HEK293 (cell line): ENCODE results near the gene PARP2.

ENCODE experiments used
- BCL11B ChIP-seq: fragments of 450-650 bp; formaldehyde crosslinking; IDR thresholded peaks from 2 replicates; pipeline ENCODE4 v1.5.1; 2016; ENCODE audit warnings: low read depth, missing biosample characterization, missing genetic modification characterization
- IKZF3 ChIP-seq: fragments of 450-650 bp; IDR thresholded peaks from 2 replicates; pipeline ENCODE4 v1.5.0; 2018; ENCODE audit warnings: missing biosample characterization, mild to moderate bottlenecking, missing genetic modification characterization, moderate library complexity
- KLF1 ChIP-seq: fragments of 450-650 bp; formaldehyde crosslinking; IDR thresholded peaks from 2 replicates; pipeline ENCODE4 v1.5.1; 2016; ENCODE audit warnings: missing biosample characterization, missing genetic modification characterization
- KLF16 ChIP-seq: fragments of 450-650 bp; formaldehyde crosslinking; IDR thresholded peaks from 2 replicates; pipeline ENCODE4 v1.5.1; 2017; ENCODE audit warnings: missing biosample characterization, missing genetic modification characterization
- KLF7 ChIP-seq: fragments of 450-650 bp; formaldehyde crosslinking; IDR thresholded peaks from 2 replicates; pipeline ENCODE4 v1.5.1; 2016; ENCODE audit warnings: missing biosample characterization, missing genetic modification characterization, borderline replicate concordance
- ZNF133 ChIP-seq: fragments of 450-650 bp; formaldehyde crosslinking; IDR thresholded peaks from 2 replicates; pipeline ENCODE4 v1.5.1; 2016; ENCODE audit warnings: missing biosample characterization, missing genetic modification characterization
- ZNF184 ChIP-seq: fragments of 450-650 bp; IDR thresholded peaks from 2 replicates; pipeline ENCODE4 v1.5.1; 2018; ENCODE audit warnings: missing biosample characterization, mild to moderate bottlenecking, missing genetic modification characterization
- ZNF202 ChIP-seq: fragments of 450-650 bp; formaldehyde crosslinking; IDR thresholded peaks from 2 replicates; pipeline ENCODE4 v1.5.1; 2016; ENCODE audit warnings: missing biosample characterization, missing genetic modification characterization, borderline replicate concordance
- ZNF274 ChIP-seq, 2 experiments: fragments of 200-500 bp in 1 of 2; fragments of 450-650 bp in 1 of 2; sonication (Bioruptor generic) in 1 of 2; formaldehyde crosslinking in 1 of 2; IDR thresholded peaks; 2 replicates each; pipeline versions ENCODE4 v1.5.1 to v1.6.1; 2014 to 2016; ENCODE audit warnings: borderline replicate concordance in 1 of 2, inconsistent platforms in 1 of 2, low read length in 1 of 2, missing biosample characterization in 1 of 2, missing genetic modification characterization in 1 of 2
- ZNF473 ChIP-seq: fragments of 450-650 bp; formaldehyde crosslinking; IDR thresholded peaks from 2 replicates; pipeline ENCODE4 v1.5.1; 2017; ENCODE audit warnings: missing biosample characterization, missing genetic modification characterization
- ZNF76 ChIP-seq: fragments of 450-650 bp; formaldehyde crosslinking; IDR thresholded peaks from 2 replicates; pipeline ENCODE4; 2016; ENCODE audit warnings: low read depth, missing biosample characterization, missing genetic modification characterization, borderline replicate concordance
- ZNF792 ChIP-seq: fragments of 450-650 bp; formaldehyde crosslinking; IDR thresholded peaks from 2 replicates; pipeline ENCODE4 v1.5.1; 2016; ENCODE audit warnings: missing biosample characterization, missing genetic modification characterization
- TF ChIP-seq, protein P1 (sequence below): fragments of 450-650 bp; formaldehyde crosslinking; IDR thresholded peaks from 2 replicates; pipeline ENCODE4 v1.5.1; 2017; ENCODE audit warnings: missing biosample characterization, missing genetic modification characterization
- TF ChIP-seq, protein P2 (sequence below): fragments of 450-650 bp; formaldehyde crosslinking; IDR thresholded peaks from 2 replicates; pipeline ENCODE4 v1.5.1; 2017; ENCODE audit warnings: missing biosample characterization, missing genetic modification characterization
- TF ChIP-seq, protein P3 (sequence below): fragments of 450-650 bp; formaldehyde crosslinking; IDR thresholded peaks from 2 replicates; pipeline ENCODE4 v1.5.1; 2017; ENCODE audit warnings: missing biosample characterization, missing genetic modification characterization
- TF ChIP-seq, protein P4 (sequence below): fragments of 450-650 bp; formaldehyde crosslinking; IDR thresholded peaks from 2 replicates; pipeline ENCODE4 v1.5.1; 2016; ENCODE audit warnings: missing biosample characterization, missing genetic modification characterization
- TF ChIP-seq, protein P5 (sequence below): sonication (generic); formaldehyde crosslinking; IDR thresholded peaks from 2 replicates; pipeline ENCODE4 v1.8.1; 2022; ENCODE audit warnings: mild to moderate bottlenecking, moderate library complexity, missing genetic modification reagents
- TF ChIP-seq, protein P6 (sequence below): fragments of 450-650 bp; formaldehyde crosslinking; conservative IDR thresholded peaks from 2 replicates; pipeline ENCODE4 v1.5.1; 2016; ENCODE audit warnings: low read depth, missing biosample characterization, missing genetic modification characterization
- TF ChIP-seq, protein P7 (sequence below): fragments of 450-650 bp; formaldehyde crosslinking; IDR thresholded peaks from 2 replicates; pipeline ENCODE4 v1.5.1; 2016; ENCODE audit warnings: missing biosample characterization, missing genetic modification characterization
- TF ChIP-seq, protein P8 (sequence below): fragments of 450-650 bp; formaldehyde crosslinking; IDR thresholded peaks from 2 replicates; pipeline ENCODE4 v1.5.1; 2017; ENCODE audit warnings: missing biosample characterization, missing genetic modification characterization

PARP2 gene

DNA sequence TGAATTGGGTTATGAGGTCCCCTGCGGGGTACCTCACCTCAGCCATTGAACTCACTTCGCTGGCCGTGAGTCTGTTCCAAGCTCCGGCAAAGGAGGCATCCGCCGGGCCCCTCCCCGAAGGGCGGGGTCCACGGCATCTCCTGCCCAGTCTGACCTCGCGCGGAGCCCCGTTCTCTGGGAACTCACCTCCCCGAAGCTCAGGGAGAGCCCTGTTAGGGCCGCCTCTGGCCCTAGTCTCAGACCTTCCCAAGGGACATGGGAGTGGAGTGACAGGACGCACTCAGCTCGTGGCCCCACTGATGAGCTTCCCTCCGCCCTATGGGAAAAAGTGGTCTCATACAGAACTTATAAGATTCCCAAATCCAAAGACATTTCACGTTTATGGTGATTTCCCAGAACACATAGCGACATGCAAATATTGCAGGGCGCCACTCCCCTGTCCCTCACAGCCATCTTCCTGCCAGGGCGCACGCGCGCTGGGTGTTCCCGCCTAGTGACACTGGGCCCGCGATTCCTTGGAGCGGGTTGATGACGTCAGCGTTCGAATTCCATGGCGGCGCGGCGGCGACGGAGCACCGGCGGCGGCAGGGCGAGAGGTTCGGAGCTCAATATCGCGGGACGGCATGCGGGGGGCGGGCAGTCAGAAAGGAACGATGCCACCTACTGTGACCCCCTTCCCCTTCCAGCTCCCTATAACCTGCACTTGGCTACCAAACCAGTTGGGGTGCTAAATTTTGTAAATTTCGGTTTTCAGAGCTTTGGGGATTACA is at the start of gene PARP2 (continued):
- TF ChIP-seq, protein P1, sequence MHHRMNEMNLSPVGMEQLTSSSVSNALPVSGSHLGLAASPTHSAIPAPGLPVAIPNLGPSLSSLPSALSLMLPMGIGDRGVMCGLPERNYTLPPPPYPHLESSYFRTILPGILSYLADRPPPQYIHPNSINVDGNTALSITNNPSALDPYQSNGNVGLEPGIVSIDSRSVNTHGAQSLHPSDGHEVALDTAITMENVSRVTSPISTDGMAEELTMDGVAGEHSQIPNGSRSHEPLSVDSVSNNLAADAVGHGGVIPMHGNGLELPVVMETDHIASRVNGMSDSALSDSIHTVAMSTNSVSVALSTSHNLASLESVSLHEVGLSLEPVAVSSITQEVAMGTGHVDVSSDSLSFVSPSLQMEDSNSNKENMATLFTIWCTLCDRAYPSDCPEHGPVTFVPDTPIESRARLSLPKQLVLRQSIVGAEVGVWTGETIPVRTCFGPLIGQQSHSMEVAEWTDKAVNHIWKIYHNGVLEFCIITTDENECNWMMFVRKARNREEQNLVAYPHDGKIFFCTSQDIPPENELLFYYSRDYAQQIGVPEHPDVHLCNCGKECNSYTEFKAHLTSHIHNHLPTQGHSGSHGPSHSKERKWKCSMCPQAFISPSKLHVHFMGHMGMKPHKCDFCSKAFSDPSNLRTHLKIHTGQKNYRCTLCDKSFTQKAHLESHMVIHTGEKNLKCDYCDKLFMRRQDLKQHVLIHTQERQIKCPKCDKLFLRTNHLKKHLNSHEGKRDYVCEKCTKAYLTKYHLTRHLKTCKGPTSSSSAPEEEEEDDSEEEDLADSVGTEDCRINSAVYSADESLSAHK (tag by site-specific recombination): no peak
- TF ChIP-seq ZNF184 (tag by site-specific recombination) (peak; percentile 47; the same call in 1 of the 2 replicates), BCL11B (tag by site-specific recombination) (peak; percentile 99), KLF7 (tag by site-specific recombination) (peak; percentile 1; the same call in 1 of the 2 replicates), KLF16 (tag by site-specific recombination) (peak; percentile 47; the same call in 1 of the 2 replicates), ZNF792 (tag by site-specific recombination) (no peak), ZNF202 (tag by site-specific recombination) (no peak), IKZF3 (peak; percentile 100), KLF1 (tag by site-specific recombination) (peak; percentile 80; the same call in 1 of the 2 replicates), ZNF76 (tag by site-specific recombination) (peak; percentile 98), ZNF473 (no peak), ZNF274 (IDR thresholded peaks at IDR 0.05; ENCODE audit: low read length) (no peak), ZNF274 (tag by site-specific recombination; IDR thresholded peaks at IDR 0.05; ENCODE audit: borderline replicate concordance) (no peak), ZNF133 (tag by site-specific recombination) (no peak)
- TF ChIP-seq, protein P2, sequence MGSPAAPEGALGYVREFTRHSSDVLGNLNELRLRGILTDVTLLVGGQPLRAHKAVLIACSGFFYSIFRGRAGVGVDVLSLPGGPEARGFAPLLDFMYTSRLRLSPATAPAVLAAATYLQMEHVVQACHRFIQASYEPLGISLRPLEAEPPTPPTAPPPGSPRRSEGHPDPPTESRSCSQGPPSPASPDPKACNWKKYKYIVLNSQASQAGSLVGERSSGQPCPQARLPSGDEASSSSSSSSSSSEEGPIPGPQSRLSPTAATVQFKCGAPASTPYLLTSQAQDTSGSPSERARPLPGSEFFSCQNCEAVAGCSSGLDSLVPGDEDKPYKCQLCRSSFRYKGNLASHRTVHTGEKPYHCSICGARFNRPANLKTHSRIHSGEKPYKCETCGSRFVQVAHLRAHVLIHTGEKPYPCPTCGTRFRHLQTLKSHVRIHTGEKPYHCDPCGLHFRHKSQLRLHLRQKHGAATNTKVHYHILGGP (tag by site-specific recombination): no peak
- TF ChIP-seq, protein P3, sequence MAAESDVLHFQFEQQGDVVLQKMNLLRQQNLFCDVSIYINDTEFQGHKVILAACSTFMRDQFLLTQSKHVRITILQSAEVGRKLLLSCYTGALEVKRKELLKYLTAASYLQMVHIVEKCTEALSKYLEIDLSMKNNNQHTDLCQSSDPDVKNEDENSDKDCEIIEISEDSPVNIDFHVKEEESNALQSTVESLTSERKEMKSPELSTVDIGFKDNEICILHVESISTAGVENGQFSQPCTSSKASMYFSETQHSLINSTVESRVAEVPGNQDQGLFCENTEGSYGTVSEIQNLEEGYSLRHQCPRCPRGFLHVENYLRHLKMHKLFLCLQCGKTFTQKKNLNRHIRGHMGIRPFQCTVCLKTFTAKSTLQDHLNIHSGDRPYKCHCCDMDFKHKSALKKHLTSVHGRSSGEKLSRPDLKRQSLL: 0 out of 2 replicates have a peak, but pooled peaks have one; percentile 25
- TF ChIP-seq, protein P4, sequence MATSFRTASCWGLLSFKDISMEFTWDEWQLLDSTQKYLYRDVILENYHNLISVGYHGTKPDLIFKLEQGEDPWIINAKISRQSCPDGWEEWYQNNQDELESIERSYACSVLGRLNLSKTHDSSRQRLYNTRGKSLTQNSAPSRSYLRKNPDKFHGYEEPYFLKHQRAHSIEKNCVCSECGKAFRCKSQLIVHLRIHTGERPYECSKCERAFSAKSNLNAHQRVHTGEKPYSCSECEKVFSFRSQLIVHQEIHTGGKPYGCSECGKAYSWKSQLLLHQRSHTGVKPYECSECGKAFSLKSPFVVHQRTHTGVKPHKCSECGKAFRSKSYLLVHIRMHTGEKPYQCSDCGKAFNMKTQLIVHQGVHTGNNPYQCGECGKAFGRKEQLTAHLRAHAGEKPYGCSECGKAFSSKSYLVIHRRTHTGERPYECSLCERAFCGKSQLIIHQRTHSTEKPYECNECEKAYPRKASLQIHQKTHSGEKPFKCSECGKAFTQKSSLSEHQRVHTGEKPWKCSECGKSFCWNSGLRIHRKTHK (tag by site-specific recombination): no peak
- TF ChIP-seq, protein P5, sequence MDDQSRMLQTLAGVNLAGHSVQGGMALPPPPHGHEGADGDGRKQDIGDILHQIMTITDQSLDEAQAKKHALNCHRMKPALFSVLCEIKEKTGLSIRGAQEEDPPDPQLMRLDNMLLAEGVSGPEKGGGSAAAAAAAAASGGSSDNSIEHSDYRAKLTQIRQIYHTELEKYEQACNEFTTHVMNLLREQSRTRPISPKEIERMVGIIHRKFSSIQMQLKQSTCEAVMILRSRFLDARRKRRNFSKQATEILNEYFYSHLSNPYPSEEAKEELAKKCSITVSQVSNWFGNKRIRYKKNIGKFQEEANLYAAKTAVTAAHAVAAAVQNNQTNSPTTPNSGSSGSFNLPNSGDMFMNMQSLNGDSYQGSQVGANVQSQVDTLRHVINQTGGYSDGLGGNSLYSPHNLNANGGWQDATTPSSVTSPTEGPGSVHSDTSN (CRISPR knock-in tag): peak; percentile 51; the same call in 1 of the 2 replicates
- TF ChIP-seq, protein P6, sequence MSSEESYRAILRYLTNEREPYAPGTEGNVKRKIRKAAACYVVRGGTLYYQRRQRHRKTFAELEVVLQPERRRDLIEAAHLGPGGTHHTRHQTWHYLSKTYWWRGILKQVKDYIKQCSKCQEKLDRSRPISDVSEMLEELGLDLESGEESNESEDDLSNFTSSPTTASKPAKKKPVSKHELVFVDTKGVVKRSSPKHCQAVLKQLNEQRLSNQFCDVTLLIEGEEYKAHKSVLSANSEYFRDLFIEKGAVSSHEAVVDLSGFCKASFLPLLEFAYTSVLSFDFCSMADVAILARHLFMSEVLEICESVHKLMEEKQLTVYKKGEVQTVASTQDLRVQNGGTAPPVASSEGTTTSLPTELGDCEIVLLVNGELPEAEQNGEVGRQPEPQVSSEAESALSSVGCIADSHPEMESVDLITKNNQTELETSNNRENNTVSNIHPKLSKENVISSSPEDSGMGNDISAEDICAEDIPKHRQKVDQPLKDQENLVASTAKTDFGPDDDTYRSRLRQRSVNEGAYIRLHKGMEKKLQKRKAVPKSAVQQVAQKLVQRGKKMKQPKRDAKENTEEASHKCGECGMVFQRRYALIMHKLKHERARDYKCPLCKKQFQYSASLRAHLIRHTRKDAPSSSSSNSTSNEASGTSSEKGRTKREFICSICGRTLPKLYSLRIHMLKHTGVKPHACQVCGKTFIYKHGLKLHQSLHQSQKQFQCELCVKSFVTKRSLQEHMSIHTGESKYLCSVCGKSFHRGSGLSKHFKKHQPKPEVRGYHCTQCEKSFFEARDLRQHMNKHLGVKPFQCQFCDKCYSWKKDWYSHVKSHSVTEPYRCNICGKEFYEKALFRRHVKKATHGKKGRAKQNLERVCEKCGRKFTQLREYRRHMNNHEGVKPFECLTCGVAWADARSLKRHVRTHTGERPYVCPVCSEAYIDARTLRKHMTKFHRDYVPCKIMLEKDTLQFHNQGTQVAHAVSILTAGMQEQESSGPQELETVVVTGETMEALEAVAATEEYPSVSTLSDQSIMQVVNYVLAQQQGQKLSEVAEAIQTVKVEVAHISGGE (tag by site-specific recombination): no peak
- TF ChIP-seq, protein P7, sequence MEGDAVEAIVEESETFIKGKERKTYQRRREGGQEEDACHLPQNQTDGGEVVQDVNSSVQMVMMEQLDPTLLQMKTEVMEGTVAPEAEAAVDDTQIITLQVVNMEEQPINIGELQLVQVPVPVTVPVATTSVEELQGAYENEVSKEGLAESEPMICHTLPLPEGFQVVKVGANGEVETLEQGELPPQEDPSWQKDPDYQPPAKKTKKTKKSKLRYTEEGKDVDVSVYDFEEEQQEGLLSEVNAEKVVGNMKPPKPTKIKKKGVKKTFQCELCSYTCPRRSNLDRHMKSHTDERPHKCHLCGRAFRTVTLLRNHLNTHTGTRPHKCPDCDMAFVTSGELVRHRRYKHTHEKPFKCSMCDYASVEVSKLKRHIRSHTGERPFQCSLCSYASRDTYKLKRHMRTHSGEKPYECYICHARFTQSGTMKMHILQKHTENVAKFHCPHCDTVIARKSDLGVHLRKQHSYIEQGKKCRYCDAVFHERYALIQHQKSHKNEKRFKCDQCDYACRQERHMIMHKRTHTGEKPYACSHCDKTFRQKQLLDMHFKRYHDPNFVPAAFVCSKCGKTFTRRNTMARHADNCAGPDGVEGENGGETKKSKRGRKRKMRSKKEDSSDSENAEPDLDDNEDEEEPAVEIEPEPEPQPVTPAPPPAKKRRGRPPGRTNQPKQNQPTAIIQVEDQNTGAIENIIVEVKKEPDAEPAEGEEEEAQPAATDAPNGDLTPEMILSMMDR (tag by site-specific recombination): peak; percentile 23; the same call in 1 of the 2 replicates
- TF ChIP-seq, protein P8, sequence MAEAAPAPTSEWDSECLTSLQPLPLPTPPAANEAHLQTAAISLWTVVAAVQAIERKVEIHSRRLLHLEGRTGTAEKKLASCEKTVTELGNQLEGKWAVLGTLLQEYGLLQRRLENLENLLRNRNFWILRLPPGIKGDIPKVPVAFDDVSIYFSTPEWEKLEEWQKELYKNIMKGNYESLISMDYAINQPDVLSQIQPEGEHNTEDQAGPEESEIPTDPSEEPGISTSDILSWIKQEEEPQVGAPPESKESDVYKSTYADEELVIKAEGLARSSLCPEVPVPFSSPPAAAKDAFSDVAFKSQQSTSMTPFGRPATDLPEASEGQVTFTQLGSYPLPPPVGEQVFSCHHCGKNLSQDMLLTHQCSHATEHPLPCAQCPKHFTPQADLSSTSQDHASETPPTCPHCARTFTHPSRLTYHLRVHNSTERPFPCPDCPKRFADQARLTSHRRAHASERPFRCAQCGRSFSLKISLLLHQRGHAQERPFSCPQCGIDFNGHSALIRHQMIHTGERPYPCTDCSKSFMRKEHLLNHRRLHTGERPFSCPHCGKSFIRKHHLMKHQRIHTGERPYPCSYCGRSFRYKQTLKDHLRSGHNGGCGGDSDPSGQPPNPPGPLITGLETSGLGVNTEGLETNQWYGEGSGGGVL (tag by site-specific recombination): peak; percentile 42; the same call in 1 of the 2 replicates
